HG03460 (cell line): ENCODE measurements around the gene ZNF28.
"Not testable (repeated sequence)": the region's sequence is repeated elsewhere in the genome, so short reads cannot be mapped to it uniquely, and the experiment has no call there.

Experiments
- ATAC-seq: cut with Tn5 transposase; IDR thresholded peaks from one replicate; pipeline ENCODE4 v1.9.1; 2021; ENCODE audit not compliant: unreplicated experiment

The ZNF28 gene

GRCh38 chr19:52821204-52821960 is at the start of gene ZNF28:
Gene ZNF28 (minus strand): TSS chr19:52821633. CDS start chr19:52817958, 3,675 bp downstream.
- peak; percentile 97 for ATAC-seq

- ATAC-seq = not testable (repeated sequence)
Measured at GRCh38 chr19:52868031-52868430, 46.6 kb upstream of the ZNF28 start.

GRCh38 chr19:52857378-52858191 is 36.2 kb upstream of the ZNF28 start, which contains the start of gene ZNF468:
Gene ZNF468 (minus strand): TSS chr19:52857619. CDS start chr19:52854272, 3,347 bp downstream.
- peak; percentile 95 for ATAC-seq

DNA sequence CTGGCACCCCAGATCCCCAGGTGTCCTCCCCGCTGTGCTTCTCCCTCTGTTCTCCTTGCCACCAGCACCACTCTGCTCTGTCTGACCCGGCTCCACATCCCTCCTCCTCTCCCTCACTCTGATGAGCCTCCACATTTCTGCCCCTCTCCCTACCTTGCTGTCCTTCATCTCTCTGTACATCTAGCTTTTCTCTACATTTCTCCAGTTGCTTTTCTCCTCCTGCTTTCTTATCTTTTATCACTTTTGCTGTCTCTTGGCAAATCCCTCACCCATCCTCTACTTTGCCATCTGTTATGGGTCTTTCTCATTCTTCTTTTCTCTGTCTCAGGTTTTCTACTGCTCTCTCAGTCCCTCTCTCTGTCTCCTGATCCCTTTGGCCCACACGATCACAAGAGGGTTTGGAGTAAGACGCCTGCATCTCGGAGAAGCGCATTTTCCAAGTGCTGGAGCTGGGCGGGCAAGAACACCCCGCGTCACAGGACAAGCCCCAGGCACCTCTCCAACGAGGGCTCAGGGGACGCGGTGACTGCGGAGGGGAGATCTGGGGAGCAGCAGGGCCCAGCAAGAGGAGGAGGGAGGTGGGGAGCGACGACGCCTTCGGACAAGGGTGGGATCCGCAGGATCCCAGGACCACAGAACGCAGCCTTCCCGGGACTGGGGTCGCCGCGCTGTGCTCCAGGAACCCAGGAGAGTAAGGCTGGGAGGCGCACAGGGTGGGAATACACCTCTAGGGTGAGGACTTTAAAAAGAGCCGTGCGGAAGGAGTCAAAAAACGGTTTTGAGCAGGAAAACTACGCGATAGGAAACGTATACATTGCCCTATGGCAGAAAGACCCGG is 35.3 kb upstream of the ZNF28 start:
- peak; percentile 20 for ATAC-seq

GRCh38 chr19:52847352-52847751 is 25.9 kb upstream of the ZNF28 start:
- ATAC-seq = not testable (repeated sequence)

- not testable (repeated sequence) for ATAC-seq
Measured at GRCh38 chr19:52840825-52841465, 19.5 kb upstream of the ZNF28 start.

- not testable (repeated sequence) for ATAC-seq
Measured at GRCh38 chr19:52834289-52834688, 12.9 kb upstream of the ZNF28 start.

DNA sequence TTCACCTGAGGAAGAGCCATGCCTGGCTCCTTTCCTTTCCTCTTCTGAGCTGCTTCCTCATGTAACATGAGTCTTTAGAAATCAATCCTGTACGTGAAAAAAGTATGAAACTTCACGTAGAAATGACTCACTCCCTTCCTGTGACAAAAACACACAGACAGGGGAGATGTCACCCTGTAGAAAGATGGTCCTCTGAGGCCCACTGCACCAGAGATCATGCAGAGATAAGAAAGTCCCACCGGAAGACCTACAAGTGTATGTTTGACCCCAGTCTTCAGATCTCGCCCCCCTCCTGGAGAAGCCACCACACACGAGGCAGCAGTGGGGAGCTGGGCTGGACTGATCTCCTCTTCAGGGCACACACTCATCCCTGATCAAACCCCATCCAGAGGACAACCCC is 12.1 kb upstream of the ZNF28 start:
- not testable (repeated sequence) for ATAC-seq

DNA sequence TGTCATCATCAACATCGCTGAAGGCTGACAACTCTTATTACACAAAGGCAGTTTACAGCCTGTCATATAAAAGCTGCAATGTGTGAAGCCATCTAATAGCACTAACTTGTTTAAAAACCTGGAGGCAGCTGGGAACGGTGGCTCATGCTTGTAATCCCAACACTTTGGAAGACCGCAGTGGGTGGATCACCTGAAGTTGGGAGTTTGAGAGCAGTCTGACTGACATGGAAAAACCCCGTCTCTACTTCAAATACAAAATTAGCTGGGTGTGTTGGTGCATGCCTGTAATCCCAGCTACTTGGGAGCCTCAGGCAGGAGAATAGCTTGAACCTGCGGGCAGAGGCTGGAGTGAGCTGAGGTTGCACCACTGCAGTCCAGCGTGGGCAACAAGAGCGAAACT is 8.4 kb upstream of the ZNF28 start:
- ATAC-seq = not testable (repeated sequence)

DNA sequence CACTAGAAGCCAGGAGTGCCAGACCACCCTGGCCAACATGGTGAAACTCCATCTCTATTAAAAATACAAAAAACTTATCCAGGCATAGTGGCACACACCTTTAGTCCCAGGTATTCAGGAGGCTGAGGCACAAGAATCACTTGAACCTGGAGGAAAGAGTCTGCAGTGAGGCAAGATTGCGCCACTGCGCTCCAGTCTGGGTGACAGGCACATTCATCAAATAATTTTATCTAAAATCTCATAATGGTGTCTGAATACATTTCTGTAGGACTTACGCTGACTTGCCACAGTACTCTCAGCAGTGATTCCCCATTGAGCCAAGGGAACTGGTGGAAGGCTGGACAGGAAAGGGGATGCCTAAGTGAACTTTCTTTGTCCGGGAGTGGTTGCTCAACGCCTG is 4.3 kb upstream of the ZNF28 start:
- ATAC-seq = no peak

GRCh38 chr19:52823676-52824075 is 2.2 kb upstream of the ZNF28 start:
- no peak for ATAC-seq

DNA sequence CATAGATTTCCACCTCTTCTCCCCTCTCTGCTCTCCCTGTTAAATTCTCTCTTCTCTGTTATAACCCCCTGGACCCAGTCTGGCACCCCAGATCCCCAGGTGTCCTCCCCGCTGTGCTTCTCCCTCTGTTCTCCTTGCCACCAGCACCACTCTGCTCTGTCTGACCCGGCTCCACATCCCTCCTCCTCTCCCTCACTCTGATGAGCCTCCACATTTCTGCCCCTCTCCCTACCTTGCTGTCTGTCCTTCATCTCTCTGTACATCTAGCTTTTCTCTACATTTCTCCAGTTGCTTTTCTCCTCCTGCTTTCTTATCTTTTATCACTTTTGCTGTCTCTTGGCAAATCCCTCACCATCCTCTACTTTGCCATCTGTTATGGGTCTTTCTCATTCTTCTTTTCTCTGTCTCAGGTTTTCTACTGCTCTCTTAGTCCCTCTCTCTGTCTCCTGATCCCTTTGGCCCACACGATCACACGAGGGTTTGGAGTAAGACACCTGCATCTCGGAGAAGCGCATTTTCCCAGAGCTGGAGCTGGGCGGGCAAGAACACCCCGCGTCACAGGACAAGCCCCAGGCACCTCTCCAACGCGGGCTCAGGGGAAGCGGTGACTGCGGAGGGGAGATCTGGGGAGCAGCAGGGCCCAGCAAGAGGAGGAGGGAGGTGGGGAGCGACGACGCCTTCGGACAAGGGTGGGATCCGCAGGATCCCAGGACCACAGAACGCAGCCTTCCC is 795 bp downstream of the ZNF28 start:
- ATAC-seq = peak; percentile 29

GRCh38 chr19:52809801-52810200 is 11.6 kb downstream of the ZNF28 start:
- ATAC-seq = no peak

GRCh38 chr19:52799950-52800640 is 21.3 kb downstream of the ZNF28 start:
- ATAC-seq = not testable (repeated sequence)

- no peak for ATAC-seq
Measured at GRCh38 chr19:52789440-52789839, 32.0 kb downstream of the ZNF28 start.

GRCh38 chr19:52786464-52787354 is 34.7 kb downstream of the ZNF28 start, which contains the start of gene ZNF600:
Gene ZNF600 (minus strand): TSS chr19:52786791. CDS start chr19:52778888, 7,903 bp downstream.
- ATAC-seq = peak; percentile 91

- peak; percentile 37 for ATAC-seq
Measured at GRCh38 chr19:52786078-52786463, 35.4 kb downstream of the ZNF28 start.

DNA sequence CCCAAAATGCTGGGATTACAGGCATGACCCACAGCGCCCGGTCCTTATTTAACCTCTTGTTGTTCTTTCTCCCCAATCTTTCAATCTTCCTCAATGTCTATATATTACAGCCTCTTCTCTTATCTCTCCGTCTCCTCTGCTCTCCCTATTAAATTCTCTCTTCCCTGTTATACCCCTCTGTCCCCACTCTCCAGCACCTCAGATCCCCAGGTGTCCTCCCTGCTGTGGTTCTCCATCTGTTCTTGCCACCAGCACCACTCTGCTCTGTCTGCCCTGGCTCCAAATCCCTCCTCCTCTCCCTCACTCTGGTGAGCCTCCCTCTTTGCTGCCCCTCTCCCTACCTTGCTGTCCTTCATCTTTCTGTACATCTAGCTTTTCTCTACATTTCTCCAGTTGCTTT is 35.9 kb downstream of the ZNF28 start:
- no peak for ATAC-seq
